ENCODE results near the gene CACNG4.

Gene CACNG4

GRCh38 chr17:67044940-67045339 lies 80.4 kb downstream of the CACNG4 start:
- no peak for DNase-seq (ENCODE audit: extremely low read depth, low read depth)
- no peak for TF ChIP-seq CTCF (IDR thresholded peaks at IDR 0.05; ENCODE audit: low read depth, low read length)

GRCh38 chr17:67046398-67046797 lies 81.9 kb downstream of the CACNG4 start:
- no peak for DNase-seq (ENCODE audit: extremely low read depth, low read depth)
- no peak for TF ChIP-seq CTCF (IDR thresholded peaks at IDR 0.05; ENCODE audit: low read depth, low read length)

- TF ChIP-seq CTCF (IDR thresholded peaks at IDR 0.05; ENCODE audit: low read depth, low read length), result no peak
- no peak for DNase-seq (ENCODE audit: extremely low read depth, low read depth)
Measured at GRCh38 chr17:67047382-67047781, 82.9 kb downstream of the CACNG4 start.

- no peak for DNase-seq (ENCODE audit: extremely low read depth, low read depth)
- TF ChIP-seq CTCF (IDR thresholded peaks at IDR 0.05; ENCODE audit: low read depth, low read length), result no peak
Measured at GRCh38 chr17:67049025-67049739, 84.7 kb downstream of the CACNG4 start.

- no peak for TF ChIP-seq CTCF (IDR thresholded peaks at IDR 0.05; ENCODE audit: low read depth, low read length)
- DNase-seq (ENCODE audit: extremely low read depth, low read depth), result no peak
Measured at GRCh38 chr17:67050066-67050465, 85.6 kb downstream of the CACNG4 start.

- DNase-seq (ENCODE audit: extremely low read depth, low read depth), result no peak
- TF ChIP-seq CTCF (IDR thresholded peaks at IDR 0.05; ENCODE audit: low read depth, low read length), result no peak
Measured at GRCh38 chr17:67050471-67051154, 86.1 kb downstream of the CACNG4 start.

GRCh38 chr17:67051155-67051538 lies 86.6 kb downstream of the CACNG4 start:
- TF ChIP-seq CTCF (IDR thresholded peaks at IDR 0.05; ENCODE audit: low read depth, low read length), result no peak
- DNase-seq (ENCODE audit: extremely low read depth, low read depth), result no peak
